ENCODE results near the gene FZD1.

FZD1 gene

DNA sequence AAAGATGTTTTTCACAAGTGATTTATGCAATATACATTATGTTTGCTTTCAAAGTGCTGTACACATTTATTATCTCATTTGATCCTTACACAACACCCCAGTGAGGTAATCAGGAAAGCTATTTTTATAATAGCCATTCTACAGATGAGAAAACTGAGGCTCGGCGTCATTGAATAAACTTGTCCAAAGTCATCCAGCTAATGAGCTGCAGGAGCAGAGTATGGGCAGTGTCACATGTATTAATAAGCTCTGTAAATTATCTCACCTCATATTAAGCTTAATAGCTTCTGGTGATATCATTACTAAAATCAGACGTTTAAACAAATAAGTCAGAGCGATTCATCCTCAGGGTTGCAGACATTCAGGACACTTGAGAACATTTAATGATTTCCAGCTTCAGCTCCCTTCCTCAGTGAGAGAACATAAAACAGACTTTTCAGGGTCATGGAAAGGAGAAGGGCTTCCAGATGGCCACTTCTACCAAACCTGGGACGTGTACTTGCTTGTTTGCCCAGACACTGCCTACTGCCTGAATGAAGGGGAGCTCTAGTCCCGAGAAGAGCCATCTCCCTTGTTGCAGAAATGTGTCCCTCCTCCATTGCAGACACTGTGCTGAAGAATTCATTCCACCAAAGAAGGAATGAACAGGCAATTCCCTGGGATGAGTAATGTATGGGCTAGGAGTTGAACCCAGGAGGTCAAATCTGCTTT, 20.5 kb upstream of the FZD1 start:
- no peak for TF ChIP-seq CTCF (IDR thresholded peaks at IDR 0.05; ENCODE audit: insufficient read depth, low read depth, low read length, missing control alignments)
- no peak overlapping the region for H3K4me3 ChIP-seq (ENCODE audit: low read length)
- DNase-seq (ENCODE audit: low read depth), result peak; percentile 10

GRCh38 chr7:91247500-91247899, 16.7 kb upstream of the FZD1 start:
- DNase-seq (ENCODE audit: low read depth), result no peak
- H3K4me3 ChIP-seq (ENCODE audit: low read length), result no peak overlapping the region
- TF ChIP-seq CTCF (IDR thresholded peaks at IDR 0.05; ENCODE audit: insufficient read depth, low read depth, low read length, missing control alignments), result no peak

GRCh38 chr7:91248996-91249395, 15.2 kb upstream of the FZD1 start:
- TF ChIP-seq CTCF (IDR thresholded peaks at IDR 0.05; ENCODE audit: insufficient read depth, low read depth, low read length, missing control alignments), result no peak
- H3K4me3 ChIP-seq (ENCODE audit: low read length), result no peak overlapping the region
- peak; percentile 36 for DNase-seq (ENCODE audit: low read depth)

DNA sequence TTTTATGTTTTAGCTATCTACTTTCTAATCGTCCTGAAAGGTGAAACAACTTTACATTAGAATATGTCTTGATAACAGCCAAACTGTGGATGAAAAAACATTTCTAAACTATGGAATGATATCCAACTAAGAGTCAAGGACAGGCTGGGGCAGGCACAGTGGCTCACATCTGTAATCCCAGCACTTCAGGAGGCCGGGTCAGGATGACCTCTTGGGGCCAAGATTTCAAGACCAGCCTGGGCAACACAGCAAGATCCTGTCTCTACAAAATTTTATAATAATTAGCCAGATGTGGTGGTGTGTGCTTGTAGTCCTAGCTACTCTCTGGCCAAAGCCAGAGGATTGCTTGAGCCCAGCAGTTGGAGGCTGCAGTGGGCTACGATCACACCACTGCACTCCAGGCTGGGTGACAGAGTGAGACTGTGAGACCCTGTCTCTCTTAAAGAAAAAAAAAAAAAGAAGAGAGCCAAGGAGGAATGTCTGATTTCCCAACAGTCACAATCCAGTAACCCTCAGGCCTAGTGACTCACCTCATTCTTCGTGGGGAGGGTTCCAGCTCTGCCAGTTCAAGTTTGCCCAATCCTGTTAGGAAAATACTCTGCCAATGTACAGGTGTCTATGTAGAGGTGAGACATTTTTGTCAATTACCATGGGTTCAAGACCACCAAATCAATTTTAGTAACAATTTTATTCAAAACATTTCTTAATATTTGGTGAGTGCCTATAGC, 14.6 kb upstream of the FZD1 start:
- H3K4me3 ChIP-seq (ENCODE audit: low read length), result no peak overlapping the region
- peak; percentile 94 for DNase-seq (ENCODE audit: low read depth)
- TF ChIP-seq CTCF (IDR thresholded peaks at IDR 0.05; ENCODE audit: insufficient read depth, low read depth, low read length, missing control alignments), result no peak

DNA sequence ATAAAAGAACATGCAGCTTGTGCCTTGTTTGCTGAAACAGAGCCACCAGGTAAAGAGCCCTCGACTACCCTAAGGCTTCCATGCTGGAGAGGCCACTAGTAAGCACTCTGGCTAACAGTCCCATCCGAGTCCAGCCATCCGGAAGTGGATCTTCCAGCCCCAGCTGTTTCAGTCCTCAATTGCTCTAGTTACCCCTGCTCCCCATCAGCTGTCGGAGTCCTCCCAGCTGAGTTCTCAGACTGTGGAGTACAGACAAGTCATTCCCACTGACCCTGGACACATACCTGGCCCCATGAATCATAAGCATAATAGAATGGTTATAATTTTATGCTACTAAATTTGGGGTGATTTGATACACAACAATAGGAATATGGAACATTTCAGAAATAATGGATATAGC, 13.5 kb upstream of the FZD1 start:
- DNase-seq (ENCODE audit: low read depth), result no peak
- no peak overlapping the region for H3K4me3 ChIP-seq (ENCODE audit: low read length)
- TF ChIP-seq CTCF (IDR thresholded peaks at IDR 0.05; ENCODE audit: insufficient read depth, low read depth, low read length, missing control alignments), result no peak

- no peak for DNase-seq (ENCODE audit: low read depth)
- no peak for TF ChIP-seq CTCF (IDR thresholded peaks at IDR 0.05; ENCODE audit: insufficient read depth, low read depth, low read length, missing control alignments)
- no peak overlapping the region for H3K4me3 ChIP-seq (ENCODE audit: low read length)
These were observed 12.4 kb upstream of the FZD1 start for GRCh38 chr7:91251877-91252276.

Measured in epithelial cell of esophagus (primary cell).